DLD1 (cell line): ENCODE measurements around the gene MYMX.

Source experiments
- in situ Hi-C: cut with HindIII; loops from 2 replicates; pipeline ENCODE4 v1.10.0; 2017; ENCODE audit warnings: low sequenced_read_pairs

The MYMX gene

GRCh38 chr6:44248579-44248978, 31.9 kb downstream of the MYMX start:
- in situ Hi-C loops = loop anchor here (25.0 kb wide), 1 partner anchor 136 kb away; no protein-coding TSS in a partner anchor

- in situ Hi-C loops = loop anchor here (25.0 kb wide), 1 partner anchor 137 kb away; no protein-coding TSS in a partner anchor
These were observed 32.5 kb downstream of the MYMX start for GRCh38 chr6:44249082-44249748.

- in situ Hi-C loops = loop anchor here (10.0 kb wide), 1 partner anchor 55 kb away; no protein-coding TSS in a partner anchor
These were observed 33.5 kb downstream of the MYMX start for GRCh38 chr6:44250067-44250717.

GRCh38 chr6:44250718-44251123, 34.0 kb downstream of the MYMX start:
- in situ Hi-C loops = loop anchor here (10.0 kb wide), 1 partner anchor 54 kb away; no protein-coding TSS in a partner anchor

GRCh38 chr6:44251576-44252524, 35.1 kb downstream of the MYMX start:
- in situ Hi-C loops = loop anchor here (10.0 kb wide), 1 partner anchor 53 kb away; no protein-coding TSS in a partner anchor

GRCh38 chr6:44253307-44254101, 36.8 kb downstream of the MYMX start:
- in situ Hi-C loops = loop anchor here (10.0 kb wide), 1 partner anchor 51 kb away; no protein-coding TSS in a partner anchor

- in situ Hi-C loops = loop anchor here (5.0 to 10.0 kb wide), 2 partner anchors 50 to 83 kb away; no protein-coding TSS in a partner anchor
These were observed 37.7 kb downstream of the MYMX start for GRCh38 chr6:44254191-44255104.

GRCh38 chr6:44255105-44255808, 38.5 kb downstream of the MYMX start:
- in situ Hi-C loops = loop anchor here (5.0 to 10.0 kb wide), 2 partner anchors 50 to 82 kb away; no protein-coding TSS in a partner anchor

- in situ Hi-C loops = loop anchor here (5.0 to 10.0 kb wide), 2 partner anchors 49 to 81 kb away; no protein-coding TSS in a partner anchor
These were observed 39.4 kb downstream of the MYMX start for GRCh38 chr6:44255871-44256774.

- in situ Hi-C loops = loop anchor here (5.0 to 10.0 kb wide), 2 partner anchors 48 to 81 kb away; no protein-coding TSS in a partner anchor
These were observed 40.0 kb downstream of the MYMX start for GRCh38 chr6:44256775-44257024.

GRCh38 chr6:44257025-44257752, 40.5 kb downstream of the MYMX start, which contains the start of gene SLC35B2:
TSS of gene SLC35B2 (minus strand) at chr6:44257528. CDS start at chr6:44257410, 118 bp downstream.
- in situ Hi-C loops = loop anchor here (5.0 to 10.0 kb wide), 2 partner anchors 48 to 80 kb away; no protein-coding TSS in a partner anchor

- in situ Hi-C loops = loop anchor here (5.0 to 10.0 kb wide), 2 partner anchors 47 to 79 kb away; no protein-coding TSS in a partner anchor
These were observed 41.1 kb downstream of the MYMX start for GRCh38 chr6:44257753-44258324.

- in situ Hi-C loops = loop anchor here (5.0 to 10.0 kb wide), 2 partner anchors 46 to 79 kb away; no protein-coding TSS in a partner anchor
These were observed 41.7 kb downstream of the MYMX start for GRCh38 chr6:44258325-44258863.

- in situ Hi-C loops = loop anchor here (5.0 to 10.0 kb wide), 2 partner anchors 46 to 78 kb away; no protein-coding TSS in a partner anchor
These were observed 42.2 kb downstream of the MYMX start for GRCh38 chr6:44258921-44259320.

- in situ Hi-C loops = no loop called here
These were observed 43.3 kb downstream of the MYMX start for GRCh38 chr6:44260011-44260410.
